Right lobe of liver (tissue), 6 donors: Measurements from ENCODE around the gene CAMK2B. TPM values are rescaled to one million over a fixed set of nuclear protein-coding genes. Genes with fewer than 3 reads are reported as not detected.

Experiments
- ATAC-seq, 4 donors: fragments of 200-7000 bp; cut with Tn5 transposase; one replicate each; pipeline ENCODE4 v1.9.1; 2020; ENCODE audit warnings: mild to moderate bottlenecking in 4 of 4, moderate library complexity in 4 of 4
- DNase-seq, 3 donors: peaks; one replicate each; pipeline ENCODE4 v3.0.0-alpha.2; 2020
- H3K27ac ChIP-seq, 3 donors: fragments of 200-600 bp; one replicate each; pipeline ENCODE4 v1.8.0; 2022
- H3K27me3 ChIP-seq, 2 donors: fragments of 200-600 bp; one replicate each; pipeline ENCODE4 v1.8.0; 2022
- H3K36me3 ChIP-seq, 4 donors: fragments of 200-600 bp; sonication (generic) in 1 of 4; one replicate each; pipeline versions ENCODE4 v1.5.1 to v1.8.0; 2017 to 2022; ENCODE audit warnings: control low read depth in 1 of 4
- H3K4me1 ChIP-seq, 4 donors: fragments of 200-600 bp; sonication (generic) in 1 of 4; one replicate each; pipeline versions ENCODE4 v1.5.1 to v1.8.0; 2017 to 2022; ENCODE audit warnings: control low read depth in 1 of 4
- H3K4me3 ChIP-seq, 3 donors: fragments of 200-600 bp; one replicate each; pipeline ENCODE4 v1.8.0; 2022
- H3K9me3 ChIP-seq, 4 donors: fragments of 200-600 bp; sonication (generic) in 1 of 4; one replicate each; pipeline versions ENCODE4 v1.5.1 to v1.8.0; 2017 to 2022; ENCODE audit warnings: control low read depth in 1 of 4
- CTCF ChIP-seq, 4 donors: fragments of 200-600 bp in 3 of 4; fragments of 450-650 bp in 1 of 4; IDR thresholded peaks; one replicate each; pipeline versions ENCODE4 v1.5.1 to v1.8.0; 2016 to 2022; ENCODE audit warnings: antibody characterized with exemption in 4 of 4, mild to moderate bottlenecking in 2 of 4
- POLR2A ChIP-seq: fragments of 450-650 bp; IDR thresholded peaks from one replicate; pipeline ENCODE4 v1.6.1; 2017; ENCODE audit warnings: antibody characterized with exemption, mild to moderate bottlenecking
- WGBS: methylation state at CpG from one replicate; pipeline ENCODE4 v1.1.6; 2018; ENCODE audit warnings: low coverage, low lambda C conversion rate; ENCODE audit not compliant: insufficient coverage; ENCODE audit errors: missing lambda C conversion rate; 5-methylcytosine and 5-hydroxymethylcytosine counted together
- intact Hi-C, 2 donors: fragments of 100-400 bp; cut with DNase I; formaldehyde crosslinking; loops; one replicate each; pipeline versions ENCODE4 v1.11.2 to v1.14.1; 2022
- total RNA-seq, 6 experiments: library from RNA; depleted of rRNA in 2 of 6; stranded (reverse); fragments of >200 nt in 2 of 6; fragmentation: NEBNext Ultra II Directional in 3 of 6; extraction: Animal tissue kit (Norgen Biotek cat#: 25700) in 3 of 6; gene quantifications; one replicate each; pipeline versions ENCODE4 v1.1.0 to v1.2.4, GENCODE V29; 2016 to 2023
- donor health status: DM: no; HTN: yes; CAD: no.
- donor health status: DM: no; HTN: no; CAD: no.
- donor health status: DM: no; HTN: no; CAD: no.
- donor health status: DM: no; HTN: yes; CAD: no.
- donor health status: DM: no; HTN: yes; CAD: no.

Gene CAMK2B
- total RNA-seq, 6 experiments from 2014 or later, result 2.1 to 5.1 (median 3.3) TPM

- H3K9me3 ChIP-seq, result no peaks in the 10 kb centered on the region
- no peak for DNase-seq
- H3K4me1 ChIP-seq, result no peaks in the 10 kb centered on the region
- no peak overlapping the region for H3K27ac ChIP-seq
- no peaks in the 10 kb centered on the region for H3K36me3 ChIP-seq
- H3K4me3 ChIP-seq, result no peak overlapping the region
- WGBS, result no CpG with 5 or more reads among the region's 2 CpGs
- ATAC-seq, result no peak
- intact Hi-C loops, result loop anchor here in 1 of 2 donors (10.0 kb wide), 1 partner anchor 59 kb away; no protein-coding TSS in a partner anchor
- TF ChIP-seq POLR2A (no peak), CTCF (IDR thresholded peaks at IDR 0.05) (no peak)
- H3K27me3 ChIP-seq, result no peaks in the 10 kb centered on the region
These were observed 131.3 kb downstream of the CAMK2B start for GRCh38 chr7:44194069-44194468.

- TF ChIP-seq POLR2A, result no peak
- no peak for TF ChIP-seq CTCF (IDR thresholded peaks at IDR 0.05)
- WGBS, result 94% methylated on average over 7 of the region's 7 CpGs
- Histone ChIP-seq H3K9me3 (no peaks in the 10 kb centered on the region), H3K36me3 (no peaks in the 10 kb centered on the region), H3K27ac (no peak overlapping the region), H3K4me3 (no peak overlapping the region), H3K27me3 (no peaks in the 10 kb centered on the region), H3K4me1 (no peaks in the 10 kb centered on the region)
- ATAC-seq (no peak), DNase-seq (no peak)
- intact Hi-C loops, result loop anchor here in 1 of 2 donors (10.0 kb wide), 1 partner anchor 58 kb away; no protein-coding TSS in a partner anchor
These were observed 132.2 kb downstream of the CAMK2B start for GRCh38 chr7:44193011-44193802.

- ATAC-seq (no peak), DNase-seq (no peak)
- H3K4me1 ChIP-seq, result no peaks in the 10 kb centered on the region
- intact Hi-C loops, result loop anchor here in 1 of 2 donors (10.0 kb wide), 1 partner anchor 56 kb away; no protein-coding TSS in a partner anchor
- H3K27me3 ChIP-seq, result no peaks in the 10 kb centered on the region
- H3K36me3 ChIP-seq, result no peaks in the 10 kb centered on the region
- TF ChIP-seq CTCF (IDR thresholded peaks at IDR 0.05) (no peak), POLR2A (no peak)
- no peak overlapping the region for H3K27ac ChIP-seq
- no peak overlapping the region for H3K4me3 ChIP-seq
- H3K9me3 ChIP-seq, result no peaks in the 10 kb centered on the region
- 82% methylated on average over 5 of the region's 5 CpGs for WGBS
These were observed 134.2 kb downstream of the CAMK2B start for GRCh38 chr7:44191171-44191570.

- Histone ChIP-seq H3K27ac (no peak overlapping the region), H3K4me3 (no peak overlapping the region), H3K27me3 (no peaks in the 10 kb centered on the region), H3K9me3 (no peaks in the 10 kb centered on the region), H3K36me3 (no peaks in the 10 kb centered on the region), H3K4me1 (no peaks in the 10 kb centered on the region)
- TF ChIP-seq CTCF (IDR thresholded peaks at IDR 0.05) (no peak), POLR2A (no peak)
- DNase-seq (no peak), ATAC-seq (no peak)
- 71% methylated on average over 6 of the region's 14 CpGs for WGBS
- intact Hi-C loops, result loop anchor here in 1 of 2 donors (10.0 kb wide), 1 partner anchor 55 kb away; no protein-coding TSS in a partner anchor
These were observed 135.2 kb downstream of the CAMK2B start for GRCh38 chr7:44189993-44190872.
